B cell (primary cell): ENCODE measurements around the gene MFN2. TPM values are rescaled to one million over a fixed set of nuclear protein-coding genes. Genes with fewer than 3 reads are reported as not detected.
A peak's percentile ranks its signal among the peaks of the same experiment; 100 is the strongest.

Experiments used
- ATAC-seq: fragments of 200-7000 bp; cut with Tn5 transposase; one replicate; pipeline ENCODE4 v1.10.0; 2021; ENCODE audit warnings: low read depth, mild to moderate bottlenecking, moderate number of reproducible peaks, moderate library complexity
- CTCF ChIA-PET: fragments of 350-600 bp; sonication (Branson Sonifier 250); formaldehyde crosslinking; loops from one replicate; lab custom pipeline; 2021; ENCODE audit warnings: antibody characterized with exemption, inconsistent platforms; lab: Charles Lee
- POLR2A ChIA-PET: fragments of 350-600 bp; sonication (Branson Sonifier 250); formaldehyde crosslinking; loops from one replicate; lab custom pipeline; 2021; ENCODE audit warnings: antibody characterized with exemption; lab: Charles Lee
- DNase-seq: peaks from one replicate; pipeline ENCODE4 v3.0.0; 2013
- H2AFZ ChIP-seq: 2 replicates; pipeline ENCODE4 v1.6.1; 2012; ENCODE audit warnings: mild to moderate bottlenecking, low read depth, low read length; ENCODE audit not compliant: insufficient read depth, poor library complexity, severe bottlenecking
- H3K27ac ChIP-seq, 2 donors: 1 replicate in 1 of 2; 2 replicates in 1 of 2; pipeline ENCODE4 v1.5.1; 2012 to 2013; ENCODE audit warnings: low read length in 2 of 2, mild to moderate bottlenecking in 2 of 2, moderate library complexity in 1 of 2
- H3K27me3 ChIP-seq, 4 experiments: fragments of 200-600 bp in 1 of 4; sonication (generic) in 1 of 4; replicated peaks in 1 of 4; 1 replicate in 2 of 4; 2 replicates in 2 of 4; pipeline versions ENCODE4 v1.6.1 to v1.7.0; 2013 to 2016; ENCODE audit warnings: low read length in 3 of 4, mild to moderate bottlenecking in 2 of 4, mixed read lengths in 1 of 4, moderate library complexity in 1 of 4; ENCODE audit not compliant: insufficient read depth in 4 of 4, control insufficient read depth in 3 of 4; ENCODE audit errors: control extremely low read depth in 1 of 4
- H3K36me3 ChIP-seq, 2 experiments: replicated peaks in 1 of 2; 1 replicate in 1 of 2; 2 replicates in 1 of 2; pipeline versions ENCODE4 v1.6.1 to v1.7.1; 2013; ENCODE audit warnings: low read length in 1 of 2; ENCODE audit not compliant: insufficient read depth in 2 of 2, control insufficient read depth in 1 of 2; ENCODE audit errors: control extremely low read depth in 1 of 2, extremely low read depth in 1 of 2
- H3K4me1 ChIP-seq, 2 donors: fragments of 200-600 bp in 1 of 2; sonication (generic) in 1 of 2; 1 replicate in 1 of 2; 2 replicates in 1 of 2; pipeline versions ENCODE4 v1.5.1 to v1.6.1; 2013 to 2017; ENCODE audit warnings: low read length in 2 of 2; ENCODE audit not compliant: control insufficient read depth in 2 of 2, insufficient read depth in 2 of 2
- H3K4me2 ChIP-seq: replicated peaks from 2 replicates; pipeline ENCODE3; 2012; ENCODE audit warnings: mild to moderate bottlenecking, low read depth, low read length; ENCODE audit not compliant: poor library complexity, severe bottlenecking
- H3K4me3 ChIP-seq, 5 experiments: fragments of 200-600 bp in 1 of 5; sonication (generic) in 1 of 5; 1 replicate in 3 of 5; 2 replicates in 2 of 5; pipeline versions ENCODE4 v1.5.1 to v1.7.0; 2011 to 2016; ENCODE audit warnings: low read length in 4 of 5, mild to moderate bottlenecking in 4 of 5, low read depth in 2 of 5, control low read depth in 1 of 5, moderate library complexity in 1 of 5; ENCODE audit not compliant: insufficient read depth in 1 of 5; ENCODE audit errors: control extremely low read depth in 1 of 5, extremely low read depth in 1 of 5
- H3K79me2 ChIP-seq: fragments of 200-600 bp; sonication (generic); one replicate; pipeline ENCODE4 v1.6.0; 2016; ENCODE audit warnings: low read length; ENCODE audit not compliant: control insufficient read depth, insufficient read depth
- H3K9ac ChIP-seq: fragments of 200-600 bp; sonication (generic); 2 replicates; pipeline ENCODE4 v1.6.1; 2017; ENCODE audit warnings: mild to moderate bottlenecking, low read length, moderate library complexity
- H3K9me3 ChIP-seq, 3 donors: one replicate each; pipeline versions ENCODE4 v1.6.1 to v1.7.1; 2013; ENCODE audit warnings: low read length in 2 of 3; ENCODE audit not compliant: control insufficient read depth in 2 of 3, insufficient read depth in 1 of 3; ENCODE audit errors: control extremely low read depth in 1 of 3
- H4K20me1 ChIP-seq: 2 replicates; pipeline ENCODE4 v1.6.0; 2012; ENCODE audit warnings: mild to moderate bottlenecking, low read length; ENCODE audit not compliant: insufficient read depth, control insufficient read depth, poor library complexity, severe bottlenecking
- H3K27ac Mint-ChIP-seq: one replicate; pipeline ENCODE4 v1.8.0; 2021; ENCODE audit warnings: mixed read lengths
- H3K27me3 Mint-ChIP-seq: one replicate; pipeline ENCODE4 v1.8.0; 2021; ENCODE audit warnings: mixed read lengths
- H3K4me1 Mint-ChIP-seq: one replicate; pipeline ENCODE4 v1.8.0; 2021; ENCODE audit warnings: mixed read lengths
- H3K4me3 Mint-ChIP-seq: one replicate; pipeline ENCODE4 v1.8.0; 2021; ENCODE audit warnings: mixed read lengths
- H3K9me3 Mint-ChIP-seq: one replicate; pipeline ENCODE4 v1.8.0; 2022; ENCODE audit warnings: mixed read lengths; ENCODE audit not compliant: insufficient read depth
- EZH2 ChIP-seq: IDR thresholded peaks from 2 replicates; pipeline ENCODE4 v1.6.1; 2012; ENCODE audit warnings: borderline replicate concordance, low read depth, mild to moderate bottlenecking, moderate library complexity, low read length; ENCODE audit not compliant: insufficient read depth, poor library complexity, severe bottlenecking
- WGBS: methylation state at CpG from one replicate; pipeline ENCODE4 v1.1.5; 2013; ENCODE audit warnings: missing lambda C conversion rate; ENCODE audit not compliant: insufficient coverage; 5-methylcytosine and 5-hydroxymethylcytosine counted together
- intact Hi-C: fragments of 100-400 bp; cut with micrococcal nuclease; formaldehyde crosslinking; loops from one replicate; pipeline ENCODE4 v1.10.0; 2022
- polyA plus RNA-seq: library from polyadenylated mRNA; depleted of rRNA; stranded (reverse); fragments of >200 nt; gene quantifications from 2 replicates; pipeline ENCODE4 v1.2.3, GENCODE V29; 2012
- total RNA-seq, 2 donors: library from RNA; stranded (reverse); fragments of 120-200 nt in 1 of 2; gene quantifications; 1 replicate in 1 of 2; 2 replicates in 1 of 2; pipeline versions ENCODE4 v1.2.3 to v1.2.4, GENCODE V29; 2013 to 2022
- TF ChIP-seq, protein P1 (sequence below): fragments of 200-600 bp; IDR thresholded peaks from one replicate; pipeline ENCODE4 v1.8.0; 2022; ENCODE audit warnings: antibody characterized with exemption, mild to moderate bottlenecking

The MFN2 gene
- total and polyA plus RNA-seq, 2 donors (not counting 1 experiment from before 2014, with no cell fraction given): 24.0 to 50.0 TPM

DNA sequence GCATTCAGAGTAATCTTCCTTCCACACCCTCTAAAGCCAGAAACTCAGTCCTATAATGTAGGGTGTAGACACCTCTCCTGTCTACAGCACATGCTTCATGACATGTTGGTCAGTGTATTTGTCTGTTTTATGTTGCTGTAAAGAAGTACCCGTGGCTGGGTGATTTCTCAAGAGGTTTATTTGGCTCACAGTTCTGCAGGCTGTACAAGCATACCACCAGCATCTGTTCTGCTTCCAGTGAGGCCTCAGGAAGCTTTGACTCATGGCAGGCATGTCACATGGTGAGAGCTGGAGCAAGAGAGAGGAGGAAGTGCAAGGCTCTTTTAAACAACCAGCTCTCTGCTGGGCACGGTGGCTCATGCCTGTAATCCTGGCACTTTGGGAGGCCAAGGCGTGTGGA is 33.6 kb upstream of the MFN2 start:
- TF ChIP-seq, protein P1, sequence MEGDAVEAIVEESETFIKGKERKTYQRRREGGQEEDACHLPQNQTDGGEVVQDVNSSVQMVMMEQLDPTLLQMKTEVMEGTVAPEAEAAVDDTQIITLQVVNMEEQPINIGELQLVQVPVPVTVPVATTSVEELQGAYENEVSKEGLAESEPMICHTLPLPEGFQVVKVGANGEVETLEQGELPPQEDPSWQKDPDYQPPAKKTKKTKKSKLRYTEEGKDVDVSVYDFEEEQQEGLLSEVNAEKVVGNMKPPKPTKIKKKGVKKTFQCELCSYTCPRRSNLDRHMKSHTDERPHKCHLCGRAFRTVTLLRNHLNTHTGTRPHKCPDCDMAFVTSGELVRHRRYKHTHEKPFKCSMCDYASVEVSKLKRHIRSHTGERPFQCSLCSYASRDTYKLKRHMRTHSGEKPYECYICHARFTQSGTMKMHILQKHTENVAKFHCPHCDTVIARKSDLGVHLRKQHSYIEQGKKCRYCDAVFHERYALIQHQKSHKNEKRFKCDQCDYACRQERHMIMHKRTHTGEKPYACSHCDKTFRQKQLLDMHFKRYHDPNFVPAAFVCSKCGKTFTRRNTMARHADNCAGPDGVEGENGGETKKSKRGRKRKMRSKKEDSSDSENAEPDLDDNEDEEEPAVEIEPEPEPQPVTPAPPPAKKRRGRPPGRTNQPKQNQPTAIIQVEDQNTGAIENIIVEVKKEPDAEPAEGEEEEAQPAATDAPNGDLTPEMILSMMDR: no peak
- TF ChIP-seq EZH2: no peak
- Histone ChIP-seq H3K9me3 (peaks cover 0 to 4% (median 0%) of the 10 kb centered on the region in 3 donors), H3K9ac (no peak overlapping the region), H3K27ac (no peak overlapping the region), H2AFZ (no peak overlapping the region), H3K27me3 (no peaks in the 10 kb centered on the region), H3K4me3 (no peak overlapping the region), H3K4me1 (no peaks in the 10 kb centered on the region), H3K36me3 (no peaks in the 10 kb centered on the region), H3K79me2 (no peaks in the 10 kb centered on the region), H4K20me1 (no peaks in the 10 kb centered on the region), H3K4me2 (no peak overlapping the region)
- Mint-ChIP-seq H3K27me3 (no peaks in the 10 kb centered on the region), H3K4me3 (no peak overlapping the region), H3K9me3 (no peaks in the 10 kb centered on the region), H3K4me1 (no peaks in the 10 kb centered on the region), H3K27ac (no peak overlapping the region)
- ATAC-seq (no peak), DNase-seq (no peak)
- WGBS: 92% methylated on average over 2 of the region's 3 CpGs
- intact Hi-C loops: no loop called here
- POLR2A ChIA-PET: no interaction called here
- CTCF ChIA-PET: interaction anchor here (0.7 kb wide), 1 partner anchor 19 kb away, joined by 3 read pairs; no protein-coding TSS in a partner anchor

DNA sequence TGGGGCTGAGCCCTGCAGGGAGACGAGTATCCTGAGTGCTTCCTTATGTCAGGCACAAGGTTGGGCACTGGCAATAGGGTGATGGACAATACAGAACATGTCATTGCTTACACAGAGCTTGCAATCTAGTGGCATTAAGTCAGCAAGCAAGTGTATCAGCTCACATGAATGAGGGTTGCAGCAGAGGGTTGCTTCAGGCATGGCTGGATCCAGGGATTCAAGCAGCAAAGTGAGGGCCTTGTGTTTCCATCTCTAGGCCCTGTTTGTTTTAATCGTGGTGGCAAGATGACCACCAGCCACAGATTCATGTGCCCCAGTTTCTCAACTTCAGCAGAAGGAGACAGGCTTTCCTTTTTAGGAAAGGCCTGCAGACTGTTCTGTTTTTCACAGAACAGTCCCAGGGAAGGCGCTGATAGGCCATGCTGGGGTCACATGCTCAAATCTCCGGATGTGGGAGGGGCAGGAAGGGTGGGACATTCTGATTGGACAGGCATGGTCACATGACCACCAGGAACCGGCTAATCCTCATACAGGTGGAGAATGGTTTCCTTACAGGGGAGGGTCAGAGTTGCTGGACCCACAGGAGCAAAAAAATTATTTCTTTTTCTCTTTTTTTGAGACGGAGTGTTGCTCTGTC is 31.3 kb upstream of the MFN2 start:
- no peaks in the 10 kb centered on the region for H4K20me1 ChIP-seq
- no peak overlapping the region for H2AFZ ChIP-seq
- no peaks in the 10 kb centered on the region for H3K4me1 ChIP-seq
- no peak overlapping the region for H3K4me2 ChIP-seq
- intact Hi-C loops: no loop called here
- Mint-ChIP-seq H3K27ac (peak overlapping the region; percentile 37), H3K27me3 (no peaks in the 10 kb centered on the region), H3K9me3 (no peaks in the 10 kb centered on the region), H3K4me3 (no peak overlapping the region), H3K4me1 (no peaks in the 10 kb centered on the region)
- peaks cover 0 to 4% (median 0%) of the 10 kb centered on the region in 3 donors for H3K9me3 ChIP-seq
- TF ChIP-seq, protein P1: no peak
- TF ChIP-seq EZH2: no peak
- no peaks in the 10 kb centered on the region for H3K79me2 ChIP-seq
- H3K27me3 ChIP-seq: no peaks in the 10 kb centered on the region
- POLR2A ChIA-PET: interaction anchor here (0.5 kb wide), 1 partner anchor 20 kb away, joined by 5 read pairs; no protein-coding TSS in a partner anchor
- CTCF ChIA-PET: no interaction called here
- DNase-seq (no peak), ATAC-seq (no peak)
- WGBS: 96% methylated on average over 4 of the region's 6 CpGs
- no peak overlapping the region for H3K9ac ChIP-seq
- H3K36me3 ChIP-seq: no peaks in the 10 kb centered on the region
- H3K27ac ChIP-seq: no peak overlapping the region
- no peak overlapping the region for H3K4me3 ChIP-seq
